HG03175 (cell line): ENCODE data around the gene CENPV.
"Not testable (repeated sequence)": the region's sequence is repeated elsewhere in the genome, so short reads cannot be mapped to it uniquely, and the experiment has no call there.

Experiments used
- ATAC-seq: cut with Tn5 transposase; IDR thresholded peaks from one replicate; pipeline ENCODE4 v1.9.1; 2021; ENCODE audit warnings: mild to moderate bottlenecking, moderate library complexity; ENCODE audit not compliant: unreplicated experiment

Gene CENPV

GRCh38 chr17:16353317-16354174, at the start of gene CENPV:
TSS of gene CENPV (minus strand) at chr17:16353469. CDS start at chr17:16353436, 33 bp downstream.
- peak; percentile 75 for ATAC-seq

GRCh38 chr17:16398270-16399267, 45.3 kb upstream of the CENPV start:
- peak; percentile 68 for ATAC-seq

GRCh38 chr17:16396693-16397092, 43.4 kb upstream of the CENPV start:
- not testable (repeated sequence) for ATAC-seq

- ATAC-seq: not testable (repeated sequence)
Observed at GRCh38 chr17:16395887-16396286, 42.6 kb upstream of the CENPV start.

GRCh38 chr17:16392491-16392890, 39.2 kb upstream of the CENPV start:
- not testable (repeated sequence) for ATAC-seq

GRCh38 chr17:16391451-16391850, 38.2 kb upstream of the CENPV start:
- no peak for ATAC-seq

- not testable (repeated sequence) for ATAC-seq
Observed at GRCh38 chr17:16386126-16386507, 32.8 kb upstream of the CENPV start.

- no peak for ATAC-seq
Observed at GRCh38 chr17:16384557-16384956, 31.3 kb upstream of the CENPV start.

- no peak for ATAC-seq
Observed at GRCh38 chr17:16383772-16384287, 30.6 kb upstream of the CENPV start.

- ATAC-seq: no peak
Observed at GRCh38 chr17:16383216-16383615, 29.9 kb upstream of the CENPV start.

GRCh38 chr17:16381496-16381820, 28.2 kb upstream of the CENPV start:
- ATAC-seq: no peak

- peak; percentile 96 for ATAC-seq
Observed at GRCh38 chr17:16380640-16381495, 27.6 kb upstream of the CENPV start, which contains the start of gene UBB. TSS of gene UBB (plus strand) at chr17:16381091. CDS start at chr17:16381908, 817 bp downstream.

GRCh38 chr17:16379654-16380053, 26.4 kb upstream of the CENPV start:
- no peak for ATAC-seq

- no peak for ATAC-seq
Observed at GRCh38 chr17:16378636-16379282, 25.5 kb upstream of the CENPV start.

GRCh38 chr17:16377941-16378341, 24.7 kb upstream of the CENPV start:
- ATAC-seq: no peak

GRCh38 chr17:16374146-16374938, 21.1 kb upstream of the CENPV start:
- ATAC-seq: no peak

GRCh38 chr17:16371742-16372141, 18.5 kb upstream of the CENPV start:
- ATAC-seq: no peak

GRCh38 chr17:16364625-16365024, 11.4 kb upstream of the CENPV start:
- no peak for ATAC-seq
